AML-193 (cell line): Measurements from ENCODE around the gene MICU1.
A peak's percentile ranks its signal among the peaks of the same experiment; 100 is the strongest.
"Not testable (repeated sequence)": the region's sequence is repeated elsewhere in the genome, so short reads cannot be mapped to it uniquely, and the experiment has no call there.

Source experiments
- DNase-seq, 2 experiments: peaks; one replicate each; lab custom pipeline; 2025; lab: John Stamatoyannopoulos, UW

Gene MICU1

DNA sequence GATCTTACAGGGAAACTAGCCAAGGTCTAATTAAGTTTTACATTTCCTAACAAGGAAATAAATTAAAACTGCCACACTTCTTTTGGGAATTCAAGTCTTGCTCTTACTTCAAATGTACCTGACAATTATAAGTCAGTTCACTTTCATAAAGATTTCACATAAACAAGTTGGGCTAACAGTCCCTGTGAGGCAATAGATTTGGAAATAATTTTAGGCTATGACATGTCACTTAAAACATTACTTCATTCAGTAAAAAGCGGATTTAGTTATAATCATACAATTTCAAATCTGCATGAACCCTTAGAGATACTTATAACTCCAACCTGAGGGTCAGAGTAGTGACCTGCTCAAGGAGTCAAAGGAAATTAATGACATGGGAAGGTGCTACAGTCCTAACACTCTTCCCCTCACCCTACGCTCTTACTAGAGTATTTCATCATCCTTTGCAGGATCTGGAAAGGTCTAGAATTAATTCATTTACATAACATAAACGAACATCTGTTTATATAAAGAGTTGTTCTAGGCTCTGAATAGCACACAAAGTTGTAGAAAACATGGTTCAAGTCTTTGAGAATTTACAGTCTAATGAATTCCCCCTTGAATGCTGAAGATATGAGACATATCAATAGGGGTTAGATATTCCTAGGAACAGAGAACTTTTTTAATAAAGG is 238.8 kb downstream of the MICU1 start:
- no peak for DNase-seq

DNA sequence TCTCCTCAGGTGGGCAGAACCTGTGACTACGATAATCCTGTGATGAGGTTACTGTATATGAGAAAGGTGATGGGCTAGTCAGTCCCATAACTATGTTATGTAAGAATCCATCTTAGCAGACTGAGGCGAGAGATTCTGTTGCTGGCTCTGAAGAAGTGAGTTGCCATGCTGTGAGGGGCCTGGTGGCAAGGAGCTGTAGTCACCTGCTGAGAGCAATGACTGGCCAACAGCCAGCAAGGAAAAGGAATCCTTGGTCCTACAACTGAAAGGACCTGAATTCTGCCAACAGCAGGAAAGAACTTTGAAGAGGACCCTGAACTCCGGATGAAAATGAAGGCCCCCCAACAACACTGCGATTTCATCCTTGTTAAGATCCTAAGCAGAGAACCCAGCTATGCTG is 240.2 kb downstream of the MICU1 start:
- DNase-seq, result no peak

DNA sequence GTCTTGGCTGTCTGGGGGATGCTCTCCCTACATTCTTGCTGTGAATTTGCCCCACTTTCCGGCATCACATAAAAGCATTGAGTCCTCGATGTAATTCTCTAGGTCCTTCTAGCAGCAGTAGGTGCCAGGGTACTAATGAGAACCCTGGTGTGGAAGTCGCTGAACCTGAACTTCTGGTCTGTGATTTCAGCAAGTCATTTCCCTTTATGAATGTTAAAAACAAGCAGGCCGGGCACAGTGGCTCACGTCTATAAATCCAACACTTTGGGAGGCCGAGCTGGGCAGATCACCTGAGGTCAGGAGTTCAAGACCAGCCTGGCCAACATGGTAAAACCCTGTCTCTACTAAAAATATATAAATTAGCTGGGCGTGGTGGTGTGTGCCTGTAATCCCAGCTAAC is 240.9 kb downstream of the MICU1 start:
- not testable (repeated sequence) for DNase-seq

DNA sequence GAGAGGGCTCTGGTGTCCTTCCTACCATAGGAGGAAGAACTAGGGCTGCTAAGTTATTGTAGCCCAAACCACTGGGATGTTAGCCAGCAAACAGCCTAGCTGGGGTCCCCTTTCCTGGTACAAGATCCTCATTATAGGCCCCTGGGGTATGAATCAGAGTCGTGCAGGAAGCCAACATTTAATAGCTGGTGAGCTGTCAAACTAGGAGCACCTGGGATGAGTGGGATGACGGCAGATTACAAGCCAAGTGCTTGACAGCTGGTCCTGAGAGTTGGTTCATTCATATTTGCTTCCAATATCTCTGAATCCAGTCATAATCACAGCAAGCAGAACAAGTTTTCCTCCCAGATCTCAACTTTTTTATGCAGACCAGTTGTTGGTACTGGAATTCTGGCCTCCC is 246.1 kb downstream of the MICU1 start:
- no peak for DNase-seq

DNA sequence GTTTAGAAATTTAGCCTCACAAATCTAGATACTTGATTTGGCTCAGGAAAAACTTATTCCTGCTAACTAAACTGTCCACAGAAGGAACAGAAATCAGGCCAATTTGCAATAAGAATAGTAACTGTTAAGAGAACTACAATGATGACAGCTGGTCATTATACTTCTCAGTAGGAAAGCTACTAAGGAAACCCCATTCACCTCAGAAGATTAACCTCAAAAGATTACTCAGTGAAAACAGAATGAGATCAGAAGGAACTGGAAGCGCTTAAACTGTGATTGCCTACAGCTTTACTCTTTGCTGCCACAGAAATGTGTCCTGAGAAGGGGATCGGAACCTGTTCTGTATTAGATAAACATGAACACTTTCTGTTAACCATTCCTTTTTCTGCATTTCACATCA is 246.8 kb downstream of the MICU1 start:
- no peak for DNase-seq

GRCh38 chr10:72375585-72375984 is 250.3 kb downstream of the MICU1 start:
- peak in 1 of 2 experiments; percentile 3 for DNase-seq

DNA sequence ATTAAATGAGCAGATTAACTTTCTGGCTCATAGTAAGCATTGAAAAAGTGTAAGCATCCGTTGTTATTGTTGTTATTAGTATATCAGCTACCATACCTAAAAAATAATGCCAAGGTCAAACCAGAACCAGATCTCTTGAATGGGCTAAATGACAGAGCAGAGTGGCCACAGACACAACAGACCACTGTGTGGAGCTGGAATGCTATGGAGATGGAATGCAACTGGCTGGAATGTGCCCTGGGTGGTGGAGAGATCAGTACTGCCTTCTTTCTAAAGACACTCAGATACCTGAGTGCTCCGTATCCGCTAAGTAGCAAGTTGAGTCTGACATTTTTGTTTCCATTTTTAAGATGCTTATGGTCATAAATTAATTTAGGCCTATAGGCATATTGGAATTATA is 250.7 kb downstream of the MICU1 start:
- no peak for DNase-seq

GRCh38 chr10:72370201-72370722 is 255.6 kb downstream of the MICU1 start:
- no peak for DNase-seq

- DNase-seq, result no peak
Observed at GRCh38 chr10:72367301-72367960, 258.4 kb downstream of the MICU1 start.

- no peak for DNase-seq
Observed at GRCh38 chr10:72365106-72365895, 260.6 kb downstream of the MICU1 start.

- DNase-seq, result peak; percentile 84 to 88
Observed at GRCh38 chr10:72364239-72364777, 261.6 kb downstream of the MICU1 start.

DNA sequence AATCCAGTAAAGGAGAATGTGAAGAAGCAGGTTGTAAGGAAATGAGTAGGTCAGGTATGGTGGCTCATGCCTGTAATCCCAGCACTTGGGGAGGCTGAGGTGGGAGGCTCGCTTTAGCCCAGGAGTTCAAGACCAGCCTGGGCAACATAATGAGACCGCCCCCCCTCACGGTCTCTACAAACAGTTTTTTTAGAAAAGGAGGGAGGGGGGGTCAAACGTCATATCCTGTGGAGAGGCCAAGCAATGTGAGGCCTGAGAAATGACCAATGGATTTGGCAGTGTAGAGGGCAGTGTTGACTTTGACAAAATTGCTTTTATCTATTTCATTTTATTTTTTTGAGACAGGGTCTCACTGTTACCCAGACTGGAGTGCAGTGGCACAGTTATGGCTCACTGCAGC is 268.9 kb downstream of the MICU1 start:
- DNase-seq, result no peak

- DNase-seq, result no peak
Observed at GRCh38 chr10:72356115-72356514, 269.8 kb downstream of the MICU1 start.

DNA sequence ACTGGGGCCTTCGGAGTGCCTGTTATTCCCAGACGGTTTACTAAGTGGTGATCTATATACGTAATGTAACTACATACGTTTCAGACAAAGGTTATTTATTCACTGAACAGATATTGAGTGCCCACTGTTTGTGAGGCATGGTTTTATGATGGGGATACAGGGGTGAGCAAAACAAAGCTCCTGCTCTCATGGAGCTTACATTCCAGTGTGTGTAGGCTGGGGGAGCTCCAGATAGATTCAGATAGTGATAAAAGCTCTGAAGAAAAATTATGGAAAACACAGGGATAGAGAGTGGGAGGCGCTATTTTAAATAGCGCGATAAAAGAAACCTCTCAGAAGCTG is 270.7 kb downstream of the MICU1 start:
- DNase-seq, result no peak

DNA sequence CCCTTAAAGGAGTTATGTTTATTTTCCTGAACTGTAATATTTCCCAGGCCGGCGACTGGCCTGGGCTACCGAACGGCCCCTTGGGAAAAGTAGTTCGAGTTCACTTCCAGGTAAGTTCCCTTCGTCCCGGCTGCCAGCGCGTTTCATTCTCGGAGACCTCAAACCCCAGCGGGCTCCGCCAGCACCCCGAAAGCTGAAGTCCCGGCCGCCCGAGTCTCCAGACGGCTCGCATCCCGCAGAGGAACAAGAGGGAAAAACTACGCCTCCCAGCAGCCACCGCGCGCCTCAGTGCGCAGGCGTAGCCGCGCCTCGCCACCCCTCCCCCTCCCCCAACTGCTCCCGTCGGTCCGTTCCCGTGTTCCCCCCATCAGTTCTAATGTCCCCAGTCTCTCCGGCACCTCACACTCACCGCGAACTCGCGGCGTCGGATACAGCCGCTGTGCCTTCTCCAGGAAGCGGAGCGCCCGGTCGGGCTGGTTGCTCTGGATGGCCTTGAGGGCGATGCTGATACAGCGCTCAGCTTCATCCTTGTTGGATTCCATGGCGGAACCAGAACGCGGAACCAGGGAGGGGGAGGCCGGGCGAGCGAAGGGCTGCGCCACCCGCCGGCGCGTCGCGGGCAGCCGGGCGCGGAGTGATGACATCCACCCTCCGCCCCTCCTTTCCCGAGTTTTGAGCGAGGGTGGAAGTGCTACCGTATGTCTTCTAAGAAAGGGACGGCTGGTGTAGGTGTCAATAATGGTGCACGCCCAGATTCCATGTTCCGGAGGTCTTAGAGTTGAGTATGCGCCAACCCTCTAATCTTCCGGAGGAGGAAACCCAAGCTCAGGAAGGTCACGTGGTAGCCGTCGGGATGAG is 271.3 kb downstream of the MICU1 start, which contains the start of gene DNAJB12:
Gene DNAJB12, minus strand, starts transcription at position 564 of the 858 bp plus-strand sequence. Its CDS starts 22 bp downstream, at position 542.
- DNase-seq, result peak; percentile 87 to 91

- DNase-seq, result no peak
Observed at GRCh38 chr10:72353965-72354355, 271.9 kb downstream of the MICU1 start.

DNA sequence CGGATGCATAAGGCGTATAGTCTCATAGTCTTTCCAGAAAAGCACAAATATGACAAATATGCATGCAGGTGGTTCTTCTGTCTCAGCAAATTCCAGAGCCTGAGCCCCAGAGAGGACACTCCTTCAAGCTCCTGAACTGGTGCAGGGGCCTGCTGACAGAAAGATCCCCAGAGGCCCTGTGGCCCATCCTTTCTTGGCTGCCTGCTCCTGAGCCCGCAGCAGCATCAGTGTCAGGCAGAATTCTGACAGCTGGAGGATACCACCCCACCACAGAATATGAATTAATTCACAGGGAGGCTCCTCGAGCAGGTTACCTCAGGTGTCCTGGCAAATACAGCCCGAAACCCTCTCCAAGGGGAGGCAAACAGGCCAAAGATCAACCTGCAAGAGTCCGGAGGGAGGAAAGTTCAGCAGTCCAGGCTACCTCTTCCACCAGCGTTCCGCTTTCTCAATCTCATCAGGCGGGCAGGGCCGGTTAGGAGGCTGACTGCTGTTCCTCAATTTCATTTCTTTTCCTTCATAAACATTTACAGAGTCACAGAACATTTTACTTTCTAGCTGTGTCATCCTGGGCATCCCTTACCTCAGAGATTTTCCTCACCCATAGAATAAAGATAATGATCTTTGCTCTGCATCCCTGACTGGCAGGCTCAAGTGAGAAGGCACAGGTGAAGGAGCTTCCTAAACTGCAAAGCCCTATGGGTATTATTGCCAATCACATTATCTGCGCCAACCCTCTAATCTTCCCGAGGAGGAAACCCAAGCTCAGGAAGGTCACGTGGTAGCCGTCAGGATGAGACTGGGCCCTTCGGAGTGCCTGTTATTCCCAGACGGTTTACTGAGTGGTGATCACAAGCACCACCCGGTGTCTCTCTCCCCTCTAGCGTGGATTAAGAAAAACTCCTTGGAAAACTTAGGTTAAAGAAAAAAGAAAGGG is 272.6 kb downstream of the MICU1 start:
- DNase-seq, result no peak

DNA sequence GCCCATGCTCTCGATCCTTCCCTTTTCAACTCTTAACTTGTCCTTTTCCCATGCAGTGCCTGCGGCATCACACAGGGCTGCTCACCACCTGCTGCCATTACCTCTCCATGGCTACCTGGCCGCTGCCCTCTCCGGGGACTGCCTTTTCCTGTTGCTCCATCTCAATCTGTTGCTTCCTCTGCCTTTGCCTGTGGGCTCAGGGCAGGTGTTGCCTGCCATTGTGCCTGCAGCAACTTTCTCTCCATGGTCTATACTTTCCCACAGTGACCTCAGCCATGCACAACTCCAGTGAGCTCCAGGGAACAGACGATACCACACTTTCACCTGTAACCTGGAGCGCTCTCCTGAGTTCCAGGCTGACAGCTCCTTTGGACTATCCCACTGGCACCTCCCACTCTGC is 274.4 kb downstream of the MICU1 start:
- no peak for DNase-seq

GRCh38 chr10:72349438-72349837 is 276.4 kb downstream of the MICU1 start:
- DNase-seq, result no peak

DNA sequence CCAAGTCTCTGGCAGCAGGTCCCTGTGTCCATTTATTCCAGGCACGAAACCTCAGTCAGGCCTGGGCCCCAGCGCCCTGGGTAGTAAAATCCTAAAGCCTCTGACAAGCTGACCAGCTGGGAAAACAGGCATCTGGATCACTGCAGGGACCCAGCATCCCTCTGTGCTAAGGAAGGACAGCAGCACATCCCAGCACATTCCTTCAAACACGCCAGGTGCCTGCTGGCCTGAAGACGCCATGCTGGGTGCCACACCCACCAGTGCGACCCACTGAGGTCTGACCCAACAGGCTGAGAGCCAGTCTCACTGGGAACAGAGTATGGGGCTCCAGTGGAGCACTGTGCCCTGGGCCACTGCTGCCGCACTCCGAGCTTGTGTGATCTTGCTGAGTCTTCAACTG is 277.6 kb downstream of the MICU1 start:
- no peak for DNase-seq
